BLaER1 (cell line): ENCODE results near the gene CCNI2.

Source experiments
- H3K27ac ChIP-seq: shearing (Covaris generic); formaldehyde crosslinking; 2 replicates; pipeline ENCODE4 v1.8.1; 2022
- H3K27me3 ChIP-seq: shearing (Covaris generic); formaldehyde crosslinking; 2 replicates; pipeline ENCODE4 v1.8.1; 2022
- H3K36me3 ChIP-seq: shearing (Covaris generic); formaldehyde crosslinking; 2 replicates; pipeline ENCODE4 v1.8.1; 2022
- H3K4me1 ChIP-seq: shearing (Covaris generic); formaldehyde crosslinking; 2 replicates; pipeline ENCODE4 v1.8.1; 2022
- H3K4me2 ChIP-seq: shearing (Covaris generic); formaldehyde crosslinking; 2 replicates; pipeline ENCODE4 v1.8.1; 2022
- H3K4me3 ChIP-seq: shearing (Covaris generic); formaldehyde crosslinking; 2 replicates; pipeline ENCODE4 v1.8.1; 2022
- H3K9ac ChIP-seq: shearing (Covaris generic); formaldehyde crosslinking; 2 replicates; pipeline ENCODE4 v1.8.1; 2022
- H3K9me3 ChIP-seq: shearing (Covaris generic); formaldehyde crosslinking; 2 replicates; pipeline ENCODE4 v1.8.1; 2022
- H4K20me1 ChIP-seq: shearing (Covaris generic); formaldehyde crosslinking; 2 replicates; pipeline ENCODE4 v1.8.1; 2022
- Cebpa-rat ChIP-seq: shearing (Covaris generic); IDR thresholded peaks from 2 replicates; pipeline ENCODE4 v1.8.1; 2022

CCNI2 gene

GRCh38 chr5:132756542-132756941 lies 9.3 kb downstream of the CCNI2 start:
- no peak overlapping the region for H3K4me2 ChIP-seq
- no peak overlapping the region for H3K27ac ChIP-seq
- no peaks in the 10 kb centered on the region for H3K4me1 ChIP-seq
- no peaks in the 10 kb centered on the region for H3K9me3 ChIP-seq
- no peak overlapping the region for H3K9ac ChIP-seq
- no peak for TF ChIP-seq Cebpa-rat
- H3K36me3 ChIP-seq, result peaks cover 37% of the 10 kb centered on the region
- H3K27me3 ChIP-seq, result no peaks in the 10 kb centered on the region
- no peaks in the 10 kb centered on the region for H4K20me1 ChIP-seq
- H3K4me3 ChIP-seq, result no peak overlapping the region

- H4K20me1 ChIP-seq, result no peaks in the 10 kb centered on the region
- no peak overlapping the region for H3K9ac ChIP-seq
- H3K9me3 ChIP-seq, result no peaks in the 10 kb centered on the region
- no peak overlapping the region for H3K27ac ChIP-seq
- no peaks in the 10 kb centered on the region for H3K4me1 ChIP-seq
- no peak for TF ChIP-seq Cebpa-rat
- H3K36me3 ChIP-seq, result peaks cover 51% of the 10 kb centered on the region
- no peaks in the 10 kb centered on the region for H3K27me3 ChIP-seq
- no peak overlapping the region for H3K4me3 ChIP-seq
- H3K4me2 ChIP-seq, result no peak overlapping the region
Observed at GRCh38 chr5:132758451-132758850, 11.2 kb downstream of the CCNI2 start.

- Histone ChIP-seq H3K27me3 (no peaks in the 10 kb centered on the region), H3K27ac (no peak overlapping the region), H4K20me1 (no peaks in the 10 kb centered on the region), H3K9ac (no peak overlapping the region), H3K9me3 (no peaks in the 10 kb centered on the region), H3K4me2 (no peak overlapping the region), H3K36me3 (peaks cover 57% of the 10 kb centered on the region), H3K4me3 (no peak overlapping the region), H3K4me1 (no peaks in the 10 kb centered on the region)
- TF ChIP-seq Cebpa-rat, result no peak
Observed at GRCh38 chr5:132759114-132760048, 12.2 kb downstream of the CCNI2 start.

GRCh38 chr5:132760049-132760420 lies 12.8 kb downstream of the CCNI2 start:
- peaks cover 64% of the 10 kb centered on the region for H3K36me3 ChIP-seq

GRCh38 chr5:132760601-132761317 lies 13.5 kb downstream of the CCNI2 start:
- no peak for TF ChIP-seq Cebpa-rat
- no peaks in the 10 kb centered on the region for H3K27me3 ChIP-seq

More at GRCh38 chr5:132760049-132760420, 12.8 kb downstream of the CCNI2 start:
- Histone ChIP-seq H3K4me3 (no peak overlapping the region), H3K9ac (no peak overlapping the region), H3K27ac (no peak overlapping the region), H3K27me3 (no peaks in the 10 kb centered on the region), H3K4me2 (no peak overlapping the region), H3K4me1 (no peaks in the 10 kb centered on the region), H4K20me1 (no peaks in the 10 kb centered on the region), H3K9me3 (no peaks in the 10 kb centered on the region)
- no peak for TF ChIP-seq Cebpa-rat

GRCh38 chr5:132761321-132762240 lies 14.4 kb downstream of the CCNI2 start:
- no peak overlapping the region for H3K9ac ChIP-seq
- no peaks in the 10 kb centered on the region for H3K9me3 ChIP-seq
- 0 out of 2 replicates have a peak, but pooled peaks cover 5% of the 10 kb centered on the region for H4K20me1 ChIP-seq
- no peak overlapping the region for H3K27ac ChIP-seq
- H3K4me2 ChIP-seq, result no peak overlapping the region
- no peaks in the 10 kb centered on the region for H3K27me3 ChIP-seq
- H3K36me3 ChIP-seq, result peaks cover 68% of the 10 kb centered on the region
- peaks cover 11% of the 10 kb centered on the region for H3K4me1 ChIP-seq
- H3K4me3 ChIP-seq, result no peak overlapping the region
- TF ChIP-seq Cebpa-rat, result no peak

More at GRCh38 chr5:132760601-132761317, 13.5 kb downstream of the CCNI2 start:
- Histone ChIP-seq H4K20me1 (no peaks in the 10 kb centered on the region), H3K4me2 (no peak overlapping the region), H3K9ac (no peak overlapping the region), H3K27ac (no peak overlapping the region), H3K36me3 (peaks cover 68% of the 10 kb centered on the region), H3K4me1 (peaks cover 3% of the 10 kb centered on the region), H3K9me3 (no peaks in the 10 kb centered on the region), H3K4me3 (no peak overlapping the region)

- Histone ChIP-seq H3K27me3 (no peaks in the 10 kb centered on the region), H4K20me1 (0 out of 2 replicates have a peak, but pooled peaks cover 10% of the 10 kb centered on the region), H3K27ac (no peak overlapping the region), H3K9ac (no peak overlapping the region), H3K4me1 (peaks cover 18% of the 10 kb centered on the region), H3K4me2 (no peak overlapping the region), H3K36me3 (peaks cover 68% of the 10 kb centered on the region), H3K9me3 (no peaks in the 10 kb centered on the region), H3K4me3 (no peak overlapping the region)
- no peak for TF ChIP-seq Cebpa-rat
Observed at GRCh38 chr5:132762246-132763000, 15.2 kb downstream of the CCNI2 start.

GRCh38 chr5:132763181-132764036 lies 16.2 kb downstream of the CCNI2 start:
- no peak for TF ChIP-seq Cebpa-rat
- no peaks in the 10 kb centered on the region for H3K9me3 ChIP-seq
- no peak overlapping the region for H3K9ac ChIP-seq
- 0 out of 2 replicates have a peak, but pooled peaks cover 10% of the 10 kb centered on the region for H4K20me1 ChIP-seq
- no peak overlapping the region for H3K27ac ChIP-seq
- H3K36me3 ChIP-seq, result peaks cover 66% of the 10 kb centered on the region
- H3K27me3 ChIP-seq, result no peaks in the 10 kb centered on the region
- no peak overlapping the region for H3K4me2 ChIP-seq
- no peak overlapping the region for H3K4me3 ChIP-seq
- H3K4me1 ChIP-seq, result peaks cover 18% of the 10 kb centered on the region
